IPS-15b (cell line): Measurements from ENCODE around the gene MACO1.
A peak's percentile ranks its signal among the peaks of the same experiment; 100 is the strongest.

Experiments used
- H3K27me3 ChIP-seq: one replicate; pipeline ENCODE4 v1.6.1; 2013; ENCODE audit warnings: low read length; ENCODE audit not compliant: control insufficient read depth, insufficient read depth
- H3K36me3 ChIP-seq: one replicate; pipeline ENCODE4 v1.6.1; 2013; ENCODE audit warnings: low read length; ENCODE audit not compliant: control insufficient read depth, insufficient read depth
- H3K4me1 ChIP-seq: one replicate; pipeline ENCODE4 v1.6.1; 2013; ENCODE audit warnings: mild to moderate bottlenecking, low read length; ENCODE audit not compliant: control insufficient read depth, insufficient read depth
- H3K4me3 ChIP-seq: one replicate; pipeline ENCODE4 v1.5.1; 2013; ENCODE audit warnings: low read depth, low read length
- H3K9ac ChIP-seq: one replicate; pipeline ENCODE4 v1.6.1; 2013; ENCODE audit warnings: low read depth, mild to moderate bottlenecking, low read length
- H3K9me3 ChIP-seq: one replicate; pipeline ENCODE4 v1.6.1; 2013; ENCODE audit warnings: mild to moderate bottlenecking, low read length; ENCODE audit not compliant: control insufficient read depth, insufficient read depth

Gene MACO1

GRCh38 chr1:25544243-25544764, 113.6 kb downstream of the MACO1 start:
- Histone ChIP-seq H3K4me1 (no peaks in the 10 kb centered on the region), H3K4me3 (peak overlapping the region; percentile 62), H3K27me3 (peaks cover 6% of the 10 kb centered on the region), H3K9ac (peak overlapping the region; percentile 73), H3K36me3 (no peaks in the 10 kb centered on the region), H3K9me3 (no peaks in the 10 kb centered on the region)

DNA sequence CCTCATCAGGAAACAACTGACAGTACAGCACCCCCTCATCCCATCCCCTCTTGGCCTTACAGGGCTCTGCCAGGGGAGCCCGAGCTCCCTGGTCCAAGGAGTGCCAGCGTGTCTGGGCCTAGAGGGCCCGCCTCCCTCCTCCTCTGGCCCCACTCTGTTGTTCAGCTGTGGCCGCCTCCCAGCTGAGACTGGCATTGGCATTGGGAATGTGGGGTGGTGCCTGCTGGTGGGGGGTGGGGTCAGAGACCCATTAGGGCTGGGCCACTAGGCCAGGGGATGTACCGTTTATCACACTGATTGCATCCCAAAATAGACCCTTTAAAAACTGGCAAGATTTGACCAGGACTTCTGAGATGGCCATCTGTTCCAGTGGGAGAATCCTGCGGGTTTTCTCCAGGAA, 114.1 kb downstream of the MACO1 start:
- H3K36me3 ChIP-seq = no peaks in the 10 kb centered on the region
- H3K9ac ChIP-seq = no peak overlapping the region
- H3K9me3 ChIP-seq = no peaks in the 10 kb centered on the region
- peaks cover 6% of the 10 kb centered on the region for H3K27me3 ChIP-seq
- peak overlapping the region; percentile 62 for H3K4me3 ChIP-seq
- no peaks in the 10 kb centered on the region for H3K4me1 ChIP-seq

DNA sequence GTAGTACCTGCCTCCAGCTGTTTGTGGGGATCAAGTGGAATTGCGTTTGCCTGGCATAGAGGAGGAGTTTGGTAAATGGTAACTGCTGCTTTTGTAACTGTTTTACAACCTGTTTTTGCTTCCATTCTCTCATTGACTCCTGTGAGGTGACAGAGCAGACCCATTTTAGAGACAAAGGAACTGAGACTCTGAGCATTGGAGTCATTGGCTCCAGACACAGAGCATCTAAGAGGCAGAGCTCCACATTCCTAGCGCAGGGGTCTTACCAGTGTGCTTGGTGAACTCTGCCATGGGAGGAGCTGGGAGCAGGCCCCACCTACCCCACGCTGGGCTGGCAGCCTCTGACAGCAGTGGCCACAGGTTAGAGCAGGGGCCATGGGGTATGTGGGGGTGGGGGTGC, 115.1 kb downstream of the MACO1 start:
- H3K27me3 ChIP-seq = peaks cover 6% of the 10 kb centered on the region
- no peak overlapping the region for H3K4me3 ChIP-seq
- no peaks in the 10 kb centered on the region for H3K36me3 ChIP-seq
- H3K9ac ChIP-seq = no peak overlapping the region
- no peaks in the 10 kb centered on the region for H3K9me3 ChIP-seq
- no peaks in the 10 kb centered on the region for H3K4me1 ChIP-seq

DNA sequence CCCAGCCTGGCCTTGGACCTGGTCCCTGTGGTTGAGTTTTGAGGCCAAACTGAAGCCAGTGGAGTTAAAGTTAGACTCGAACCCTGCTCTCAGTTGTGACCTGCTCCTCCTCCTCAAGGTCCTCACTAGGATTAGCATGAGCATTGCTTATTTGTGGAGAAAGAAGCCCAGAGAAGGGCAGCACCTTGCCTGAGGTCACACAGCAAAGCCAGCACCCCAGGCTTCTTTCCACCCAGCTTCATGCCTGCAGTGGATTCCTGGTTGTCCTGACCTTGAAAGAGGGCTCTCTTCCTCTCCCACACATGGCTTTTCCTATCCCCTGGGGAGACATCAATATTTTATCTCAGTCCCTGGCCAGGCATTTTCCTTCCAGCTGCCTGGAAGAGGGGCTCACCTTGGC, 115.5 kb downstream of the MACO1 start:
- H3K4me3 ChIP-seq = no peak overlapping the region
- H3K9me3 ChIP-seq = no peaks in the 10 kb centered on the region
- H3K27me3 ChIP-seq = peaks cover 6% of the 10 kb centered on the region
- H3K36me3 ChIP-seq = no peaks in the 10 kb centered on the region
- H3K9ac ChIP-seq = no peak overlapping the region
- H3K4me1 ChIP-seq = no peaks in the 10 kb centered on the region

- no peaks in the 10 kb centered on the region for H3K36me3 ChIP-seq
- no peaks in the 10 kb centered on the region for H3K4me1 ChIP-seq
- H3K27me3 ChIP-seq = peaks cover 6% of the 10 kb centered on the region
- no peak overlapping the region for H3K4me3 ChIP-seq
- no peak overlapping the region for H3K9ac ChIP-seq
- no peaks in the 10 kb centered on the region for H3K9me3 ChIP-seq
Measured at GRCh38 chr1:25548601-25549000, 117.9 kb downstream of the MACO1 start.

- no peaks in the 10 kb centered on the region for H3K4me1 ChIP-seq
- H3K36me3 ChIP-seq = no peaks in the 10 kb centered on the region
- H3K9me3 ChIP-seq = no peaks in the 10 kb centered on the region
- peaks cover 4% of the 10 kb centered on the region for H3K27me3 ChIP-seq
- peak overlapping the region; percentile 26 for H3K9ac ChIP-seq
- no peak overlapping the region for H3K4me3 ChIP-seq
Measured at GRCh38 chr1:25549273-25550154, 118.8 kb downstream of the MACO1 start.
